Esophagus muscularis mucosa (tissue), 4 donors: Measurements from ENCODE around the gene MTUS2. TPM values are rescaled to one million over a fixed set of nuclear protein-coding genes. Genes with fewer than 3 reads are reported as not detected.
A peak's percentile ranks its signal among the peaks of the same experiment; 100 is the strongest.

Source experiments
- DNase-seq: peaks from one replicate; pipeline ENCODE4 v3.0.0-alpha.2; 2017; ENCODE audit errors: extremely low spot score
- H3K27ac ChIP-seq, 4 donors: fragments of 200-600 bp; sonication (generic); replicated peaks in 1 of 4; 1 replicate in 3 of 4; 2 replicates in 1 of 4; pipeline ENCODE4 v1.5.1; 2016 to 2019; ENCODE audit warnings: mild to moderate bottlenecking in 1 of 4
- H3K27me3 ChIP-seq, 4 donors: fragments of 200-600 bp; sonication (generic); one replicate each; pipeline versions ENCODE4 v1.5.1 to v1.6.0; 2016 to 2019
- H3K36me3 ChIP-seq, 4 donors: fragments of 200-600 bp; sonication (generic); one replicate each; pipeline ENCODE4 v1.5.1; 2016 to 2019
- H3K4me1 ChIP-seq, 4 donors: fragments of 200-600 bp; sonication (generic); one replicate each; pipeline ENCODE4 v1.5.1; 2016 to 2019
- H3K4me3 ChIP-seq, 4 donors: fragments of 200-600 bp; sonication (generic); 1 replicate in 2 of 4; 2 replicates in 2 of 4; pipeline ENCODE4 v1.5.1; 2016 to 2019; ENCODE audit warnings: mild to moderate bottlenecking in 4 of 4, moderate library complexity in 1 of 4
- H3K9me3 ChIP-seq, 4 donors: fragments of 200-600 bp; sonication (generic); 1 replicate in 3 of 4; 2 replicates in 1 of 4; pipeline ENCODE4 v1.5.1; 2016 to 2019
- CTCF ChIP-seq, 3 experiments: fragments of 200-600 bp in 2 of 3; fragments of 450-650 bp in 1 of 3; sonication (generic) in 2 of 3; IDR thresholded peaks; one replicate each; pipeline ENCODE4 v1.5.1; 2017 to 2019; ENCODE audit warnings: antibody characterized with exemption in 3 of 3, mild to moderate bottlenecking in 2 of 3, moderate library complexity in 1 of 3
- EP300 ChIP-seq: sonication (generic); formaldehyde crosslinking; IDR thresholded peaks from one replicate; pipeline ENCODE4 v1.6.1; 2017; ENCODE audit warnings: antibody characterized with exemption
- POLR2A ChIP-seq: fragments of 450-650 bp; IDR thresholded peaks from one replicate; pipeline ENCODE4 v1.6.1; 2017; ENCODE audit warnings: antibody characterized with exemption, moderate library complexity, mild to moderate bottlenecking, low read depth
- POLR2AphosphoS5 ChIP-seq, 2 donors: sonication (generic); formaldehyde crosslinking; IDR thresholded peaks; one replicate each; pipeline ENCODE4 v1.6.1; 2017; ENCODE audit warnings: antibody characterized with exemption in 2 of 2
- WGBS: methylation state at CpG from one replicate; pipeline ENCODE4 v1.1.5; 2018; 5-methylcytosine and 5-hydroxymethylcytosine counted together
- intact Hi-C: fragments of 100-400 bp; cut with DNase I; formaldehyde crosslinking; loops from one replicate; pipeline ENCODE4 v1.15.1; 2023
- total RNA-seq, 4 donors: library from RNA; depleted of rRNA; stranded (reverse); fragments of >200 nt; gene quantifications; one replicate each; pipeline versions ENCODE4 v1.1.0 to v1.2.1, GENCODE V29; 2016

MTUS2 gene
- total RNA-seq, 4 donors from 2014 or later: 7.1 to 46.2 (median 12.8) TPM

GRCh38 chr13:28935104-28935503 is 115.0 kb downstream of the MTUS2 start:
- WGBS: 76% methylated on average over 2 of the region's 2 CpGs
- H3K27me3 ChIP-seq: no peaks in the 10 kb centered on the region
- H3K36me3 ChIP-seq: no peaks in the 10 kb centered on the region
- no peak overlapping the region for H3K4me3 ChIP-seq
- no peaks in the 10 kb centered on the region for H3K4me1 ChIP-seq
- H3K9me3 ChIP-seq: no peaks in the 10 kb centered on the region
- no peak overlapping the region for H3K27ac ChIP-seq
- TF ChIP-seq CTCF (IDR thresholded peaks at IDR 0.05) (no peak), POLR2AphosphoS5 (IDR thresholded peaks at IDR 0.05) (no peak), EP300 (no peak), POLR2A (no peak)
- DNase-seq: no peak
- intact Hi-C loops: no loop called here

- H3K27me3 ChIP-seq: no peaks in the 10 kb centered on the region
- peak overlapping the region in 2 of 4 donors; percentile 24 to 49 for H3K27ac ChIP-seq
- H3K36me3 ChIP-seq: no peaks in the 10 kb centered on the region
- WGBS: 61% methylated on average over 2 of the region's 2 CpGs
- intact Hi-C loops: no loop called here
- H3K4me1 ChIP-seq: peaks cover 0 to 14% (median 6%) of the 10 kb centered on the region in 4 donors
- H3K4me3 ChIP-seq: no peak overlapping the region
- H3K9me3 ChIP-seq: no peaks in the 10 kb centered on the region
- TF ChIP-seq EP300 (no peak), CTCF (IDR thresholded peaks at IDR 0.05) (no peak), POLR2AphosphoS5 (IDR thresholded peaks at IDR 0.05) (no peak), POLR2A (no peak)
- no peak for DNase-seq
Observed at GRCh38 chr13:28942906-28943305, 122.8 kb downstream of the MTUS2 start.

- Histone ChIP-seq H3K4me3 (no peak overlapping the region), H3K36me3 (no peaks in the 10 kb centered on the region), H3K27ac (no peak overlapping the region), H3K9me3 (no peaks in the 10 kb centered on the region), H3K27me3 (no peaks in the 10 kb centered on the region), H3K4me1 (no peaks in the 10 kb centered on the region)
- intact Hi-C loops: no loop called here
- TF ChIP-seq POLR2A (no peak), POLR2AphosphoS5 (IDR thresholded peaks at IDR 0.05) (no peak), CTCF (IDR thresholded peaks at IDR 0.05) (no peak), EP300 (no peak)
- 86% methylated on average over 4 of the region's 4 CpGs for WGBS
- DNase-seq: no peak
Observed at GRCh38 chr13:28953714-28954418, 133.7 kb downstream of the MTUS2 start.

- intact Hi-C loops: no loop called here
- Histone ChIP-seq H3K9me3 (no peaks in the 10 kb centered on the region), H3K27ac (no peak overlapping the region), H3K27me3 (no peaks in the 10 kb centered on the region), H3K4me3 (no peak overlapping the region), H3K36me3 (no peaks in the 10 kb centered on the region), H3K4me1 (no peaks in the 10 kb centered on the region)
- peak; percentile 86 for DNase-seq
- TF ChIP-seq EP300 (no peak), CTCF (IDR thresholded peaks at IDR 0.05) (no peak), POLR2AphosphoS5 (IDR thresholded peaks at IDR 0.05) (no peak), POLR2A (no peak)
- 91% methylated on average over 5 of the region's 5 CpGs for WGBS
Observed at GRCh38 chr13:28954419-28954725, 134.2 kb downstream of the MTUS2 start.

GRCh38 chr13:28954810-28955209 is 134.7 kb downstream of the MTUS2 start:
- 63% methylated on average over 4 of the region's 5 CpGs for WGBS
- no peak overlapping the region for H3K4me3 ChIP-seq
- no peaks in the 10 kb centered on the region for H3K36me3 ChIP-seq
- intact Hi-C loops: no loop called here
- H3K27me3 ChIP-seq: no peaks in the 10 kb centered on the region
- H3K27ac ChIP-seq: no peak overlapping the region
- no peaks in the 10 kb centered on the region for H3K9me3 ChIP-seq
- no peaks in the 10 kb centered on the region for H3K4me1 ChIP-seq
- no peak for DNase-seq
- TF ChIP-seq POLR2AphosphoS5 (IDR thresholded peaks at IDR 0.05) (no peak), EP300 (no peak)
